ENCODE data around the gene LHFPL6.

The LHFPL6 gene

DNA sequence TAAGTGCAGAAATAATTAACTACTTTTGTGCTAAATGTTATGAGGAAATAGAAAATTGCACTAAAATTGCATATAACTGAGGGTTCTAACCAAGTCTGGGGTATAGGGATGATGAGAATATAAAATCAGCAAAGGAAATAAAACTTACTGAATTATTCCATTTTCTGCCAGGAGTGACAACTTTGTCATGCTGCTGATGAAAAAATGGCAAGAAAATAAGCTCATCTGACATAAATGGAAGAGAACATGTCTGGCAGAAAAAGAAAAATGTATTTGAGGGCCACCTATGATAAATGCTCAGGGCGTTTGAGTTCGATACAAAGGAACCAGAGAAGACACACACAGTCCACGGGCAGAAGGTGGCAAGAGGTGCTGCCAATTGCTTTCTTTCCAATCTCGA is 78.2 kb downstream of the LHFPL6 start:
- Histone ChIP-seq H3F3A (ENCODE audit: insufficient read depth, low read length) (no peaks in the 10 kb centered on the region), H3K79me2 (ENCODE audit: insufficient read depth, low read length) (no peaks in the 10 kb centered on the region), H3K27me3 (ENCODE audit: insufficient read depth, low read length) (no peaks in the 10 kb centered on the region), H3K4me3 (ENCODE audit: low read depth, low read length, poor library complexity, severe bottlenecking) (no peak overlapping the region), H2AFZ (ENCODE audit: low read length) (no peak overlapping the region), H3K36me3 (ENCODE audit: insufficient read depth, low read length) (no peaks in the 10 kb centered on the region), H3K4me2 (ENCODE audit: low read length) (no peak overlapping the region), H3K9me3 (ENCODE audit: low read length) (no peaks in the 10 kb centered on the region), H3K9ac (ENCODE audit: low read length) (no peak overlapping the region), H3K4me1 (ENCODE audit: insufficient read depth, low read length, severe bottlenecking) (no peaks in the 10 kb centered on the region), H3K9me2 (ENCODE audit: low read depth, low read length) (no peaks in the 10 kb centered on the region), H3K27ac (ENCODE audit: low read depth, low read length, poor library complexity, severe bottlenecking) (no peak overlapping the region), H4K20me1 (ENCODE audit: insufficient read depth, low read length) (no peaks in the 10 kb centered on the region)
- no peak for TF ChIP-seq EZH2 (IDR thresholded peaks at IDR 0.05; ENCODE audit: borderline replicate concordance, low read length)
- TF ChIP-seq, protein P1, sequence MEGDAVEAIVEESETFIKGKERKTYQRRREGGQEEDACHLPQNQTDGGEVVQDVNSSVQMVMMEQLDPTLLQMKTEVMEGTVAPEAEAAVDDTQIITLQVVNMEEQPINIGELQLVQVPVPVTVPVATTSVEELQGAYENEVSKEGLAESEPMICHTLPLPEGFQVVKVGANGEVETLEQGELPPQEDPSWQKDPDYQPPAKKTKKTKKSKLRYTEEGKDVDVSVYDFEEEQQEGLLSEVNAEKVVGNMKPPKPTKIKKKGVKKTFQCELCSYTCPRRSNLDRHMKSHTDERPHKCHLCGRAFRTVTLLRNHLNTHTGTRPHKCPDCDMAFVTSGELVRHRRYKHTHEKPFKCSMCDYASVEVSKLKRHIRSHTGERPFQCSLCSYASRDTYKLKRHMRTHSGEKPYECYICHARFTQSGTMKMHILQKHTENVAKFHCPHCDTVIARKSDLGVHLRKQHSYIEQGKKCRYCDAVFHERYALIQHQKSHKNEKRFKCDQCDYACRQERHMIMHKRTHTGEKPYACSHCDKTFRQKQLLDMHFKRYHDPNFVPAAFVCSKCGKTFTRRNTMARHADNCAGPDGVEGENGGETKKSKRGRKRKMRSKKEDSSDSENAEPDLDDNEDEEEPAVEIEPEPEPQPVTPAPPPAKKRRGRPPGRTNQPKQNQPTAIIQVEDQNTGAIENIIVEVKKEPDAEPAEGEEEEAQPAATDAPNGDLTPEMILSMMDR (IDR thresholded peaks at IDR 0.05; ENCODE audit: low read length) = no peak

DNA sequence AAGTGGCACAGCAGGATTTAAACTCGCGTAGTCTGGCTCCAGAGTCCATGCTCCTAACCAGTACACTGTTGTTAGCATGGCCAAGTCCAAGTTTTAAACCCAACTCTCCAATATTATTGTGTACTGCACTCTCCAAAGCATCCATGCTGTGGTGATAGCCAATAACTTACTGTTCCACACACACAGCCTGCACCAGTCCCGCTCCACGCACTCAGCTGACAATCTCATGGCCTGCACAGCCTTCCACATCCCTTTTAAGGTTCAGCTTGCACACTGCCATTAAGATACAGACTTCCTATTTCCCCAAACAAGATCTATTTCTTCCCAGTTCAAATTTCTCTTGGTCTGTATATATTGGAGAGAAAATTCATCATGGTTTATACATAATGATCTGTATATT is 80.7 kb downstream of the LHFPL6 start:
- Histone ChIP-seq H3K9me2 (ENCODE audit: low read depth, low read length) (no peaks in the 10 kb centered on the region), H3K4me2 (ENCODE audit: low read length) (no peak overlapping the region), H3K79me2 (ENCODE audit: insufficient read depth, low read length) (no peaks in the 10 kb centered on the region), H3F3A (ENCODE audit: insufficient read depth, low read length) (no peaks in the 10 kb centered on the region), H3K36me3 (ENCODE audit: insufficient read depth, low read length) (no peaks in the 10 kb centered on the region), H3K27ac (ENCODE audit: low read depth, low read length, poor library complexity, severe bottlenecking) (no peak overlapping the region), H3K27me3 (ENCODE audit: insufficient read depth, low read length) (no peaks in the 10 kb centered on the region), H2AFZ (ENCODE audit: low read length) (no peak overlapping the region), H3K4me1 (ENCODE audit: insufficient read depth, low read length, severe bottlenecking) (no peaks in the 10 kb centered on the region), H3K4me3 (ENCODE audit: low read depth, low read length, poor library complexity, severe bottlenecking) (no peak overlapping the region), H4K20me1 (ENCODE audit: insufficient read depth, low read length) (no peaks in the 10 kb centered on the region), H3K9ac (ENCODE audit: low read length) (no peak overlapping the region), H3K9me3 (ENCODE audit: low read length) (no peaks in the 10 kb centered on the region)
- TF ChIP-seq EZH2 (IDR thresholded peaks at IDR 0.05; ENCODE audit: borderline replicate concordance, low read length) = no peak
- TF ChIP-seq, protein P1 (IDR thresholded peaks at IDR 0.05; ENCODE audit: low read length) = no peak

- no peaks in the 10 kb centered on the region for H3K9me2 ChIP-seq (ENCODE audit: low read depth, low read length)
- no peaks in the 10 kb centered on the region for H4K20me1 ChIP-seq (ENCODE audit: insufficient read depth, low read length)
- TF ChIP-seq EZH2 (IDR thresholded peaks at IDR 0.05; ENCODE audit: borderline replicate concordance, low read length) = no peak
- TF ChIP-seq, protein P1 (IDR thresholded peaks at IDR 0.05; ENCODE audit: low read length) = no peak
- H3K4me3 ChIP-seq (ENCODE audit: low read depth, low read length, poor library complexity, severe bottlenecking) = no peak overlapping the region
- no peaks in the 10 kb centered on the region for H3K9me3 ChIP-seq (ENCODE audit: low read length)
- H2AFZ ChIP-seq (ENCODE audit: low read length) = no peak overlapping the region
- H3F3A ChIP-seq (ENCODE audit: insufficient read depth, low read length) = no peaks in the 10 kb centered on the region
- H3K79me2 ChIP-seq (ENCODE audit: insufficient read depth, low read length) = no peaks in the 10 kb centered on the region
- H3K36me3 ChIP-seq (ENCODE audit: insufficient read depth, low read length) = no peaks in the 10 kb centered on the region
- H3K27me3 ChIP-seq (ENCODE audit: insufficient read depth, low read length) = no peaks in the 10 kb centered on the region
- H3K27ac ChIP-seq (ENCODE audit: low read depth, low read length, poor library complexity, severe bottlenecking) = no peak overlapping the region
- H3K4me2 ChIP-seq (ENCODE audit: low read length) = no peak overlapping the region
- H3K9ac ChIP-seq (ENCODE audit: low read length) = no peak overlapping the region
- H3K4me1 ChIP-seq (ENCODE audit: insufficient read depth, low read length, severe bottlenecking) = no peaks in the 10 kb centered on the region
Measured at GRCh38 chr13:39521701-39522100, 81.3 kb downstream of the LHFPL6 start.

Measured in OCI-LY1 (cell line).